Stimulated activated CD8-positive, alpha-beta memory T cell treated with anti-CD3 and anti-CD28 coated beads, Interleukin-15, amount 100 ng/mL, for 24 hours (primary cell): Measurements from ENCODE around the gene ATF4.

ENCODE experiments used
- DNase-seq: peaks from one replicate; pipeline ENCODE4 v3.0.0-alpha.2; 2020; ENCODE audit warnings: low read depth

Gene ATF4, protein sequence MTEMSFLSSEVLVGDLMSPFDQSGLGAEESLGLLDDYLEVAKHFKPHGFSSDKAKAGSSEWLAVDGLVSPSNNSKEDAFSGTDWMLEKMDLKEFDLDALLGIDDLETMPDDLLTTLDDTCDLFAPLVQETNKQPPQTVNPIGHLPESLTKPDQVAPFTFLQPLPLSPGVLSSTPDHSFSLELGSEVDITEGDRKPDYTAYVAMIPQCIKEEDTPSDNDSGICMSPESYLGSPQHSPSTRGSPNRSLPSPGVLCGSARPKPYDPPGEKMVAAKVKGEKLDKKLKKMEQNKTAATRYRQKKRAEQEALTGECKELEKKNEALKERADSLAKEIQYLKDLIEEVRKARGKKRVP

GRCh38 chr22:39520226-39521105, at the start of gene ATF4:
ATF4 (plus strand) TSS chr22:39520562; CDS start chr22:39521446, 884 bp downstream.
- DNase-seq = peak; percentile 88

DNA sequence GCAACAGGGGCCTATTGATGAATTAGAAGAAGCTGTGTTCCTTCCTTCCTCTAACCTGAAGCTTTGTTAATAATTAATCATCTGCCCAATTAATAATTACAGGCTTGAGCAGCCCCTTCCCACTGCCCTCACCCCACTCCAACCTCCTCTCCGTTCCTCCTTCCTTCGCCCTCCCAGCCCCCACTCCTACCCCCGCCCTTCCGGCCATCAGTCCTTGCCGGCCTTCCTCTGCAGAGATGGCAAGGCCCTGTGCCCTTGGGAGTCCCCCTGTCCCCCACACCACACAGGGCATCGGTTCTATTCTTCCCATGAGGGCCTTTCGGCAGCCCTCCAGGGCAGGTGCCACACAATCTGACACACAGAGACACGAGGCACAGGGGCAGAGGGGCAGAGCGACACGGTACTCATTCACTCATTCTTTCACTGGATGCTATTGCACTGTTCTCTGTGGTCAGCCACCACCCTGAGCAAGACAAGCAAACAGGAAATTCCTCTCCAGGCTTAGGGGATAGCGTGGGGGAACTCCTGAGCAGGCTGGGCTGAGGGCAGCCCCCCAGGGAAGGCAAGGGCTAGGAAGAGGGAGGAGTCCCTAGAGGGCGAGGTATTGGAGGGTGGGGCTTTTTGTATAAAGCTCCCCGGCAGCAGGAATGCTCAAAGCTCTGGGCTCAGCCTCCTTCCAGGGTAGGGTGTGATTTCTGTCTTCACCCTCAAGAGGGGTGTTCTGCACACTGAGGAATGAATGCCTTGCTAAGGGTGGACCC, 48.8 kb upstream of the ATF4 start:
- no peak for DNase-seq

DNA sequence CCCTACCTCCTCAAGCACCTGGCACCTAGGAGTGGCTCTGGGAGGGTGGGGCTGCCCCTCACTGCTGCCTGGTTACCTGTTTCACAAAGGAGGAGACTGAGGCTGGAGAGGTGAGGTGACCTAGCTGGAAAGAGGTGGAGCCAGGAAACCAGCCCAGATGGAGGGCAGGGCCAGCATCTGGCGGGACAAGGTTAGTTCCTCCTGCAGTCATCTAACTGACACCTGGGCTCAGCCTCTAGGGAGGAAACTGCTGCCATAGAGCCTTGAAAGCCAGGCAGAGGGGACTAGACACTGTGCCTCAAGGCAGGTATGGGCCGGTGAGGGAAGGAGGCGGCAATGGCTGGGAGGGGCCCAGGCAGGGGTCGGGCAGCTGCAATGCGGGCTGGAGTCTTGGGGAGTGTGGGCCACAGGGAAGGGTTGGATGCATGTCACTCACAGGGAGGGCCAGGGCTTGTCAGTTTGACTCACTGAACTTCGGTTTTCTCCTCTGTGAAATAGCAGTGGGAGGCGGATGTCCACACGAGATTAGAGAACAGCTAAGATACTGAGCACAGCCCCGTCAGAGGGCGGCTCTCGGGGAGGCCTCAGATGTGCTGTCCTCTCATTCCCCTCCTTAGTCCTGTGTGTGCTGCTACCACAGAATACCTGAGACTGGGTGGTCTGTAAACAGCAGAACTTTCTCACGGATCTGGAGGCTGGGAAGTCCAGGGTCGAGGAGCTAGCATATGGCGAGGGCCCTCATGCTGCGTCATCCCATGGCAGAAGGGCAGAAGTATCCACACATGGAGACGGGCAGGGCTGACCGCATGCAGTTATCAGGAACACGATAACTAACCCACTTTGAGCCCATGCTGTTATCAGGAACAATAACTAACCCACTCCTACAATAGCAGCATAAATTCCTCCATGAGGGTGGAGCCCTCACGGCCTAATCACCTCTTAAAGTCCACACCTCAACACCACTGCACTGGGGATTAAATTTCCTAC, 47.5 kb upstream of the ATF4 start:
- DNase-seq = no peak

- no peak for DNase-seq
Observed at GRCh38 chr22:39473851-39474250, 46.5 kb upstream of the ATF4 start.

GRCh38 chr22:39474351-39475111, 45.8 kb upstream of the ATF4 start:
- DNase-seq = no peak

DNA sequence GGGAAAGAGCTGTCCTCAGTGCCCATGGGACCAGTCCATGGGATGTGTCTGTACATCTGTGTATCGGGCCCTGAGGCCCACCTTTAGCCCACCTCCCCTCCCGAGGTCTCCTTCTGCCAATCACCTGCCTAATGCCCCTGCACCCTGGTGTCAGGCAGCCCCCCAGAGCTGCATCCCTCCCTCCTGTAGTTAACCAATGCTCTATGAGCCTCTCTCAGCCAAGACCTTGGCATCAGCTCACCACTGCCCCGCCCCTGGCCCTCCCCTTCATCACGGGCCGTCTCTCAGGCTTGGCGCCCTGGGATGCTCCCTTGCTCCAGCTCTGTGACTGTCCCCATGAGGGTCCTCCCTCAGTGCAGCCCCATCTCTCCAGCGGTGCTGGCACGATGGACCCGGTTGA, 45.0 kb upstream of the ATF4 start:
- DNase-seq = no peak

DNA sequence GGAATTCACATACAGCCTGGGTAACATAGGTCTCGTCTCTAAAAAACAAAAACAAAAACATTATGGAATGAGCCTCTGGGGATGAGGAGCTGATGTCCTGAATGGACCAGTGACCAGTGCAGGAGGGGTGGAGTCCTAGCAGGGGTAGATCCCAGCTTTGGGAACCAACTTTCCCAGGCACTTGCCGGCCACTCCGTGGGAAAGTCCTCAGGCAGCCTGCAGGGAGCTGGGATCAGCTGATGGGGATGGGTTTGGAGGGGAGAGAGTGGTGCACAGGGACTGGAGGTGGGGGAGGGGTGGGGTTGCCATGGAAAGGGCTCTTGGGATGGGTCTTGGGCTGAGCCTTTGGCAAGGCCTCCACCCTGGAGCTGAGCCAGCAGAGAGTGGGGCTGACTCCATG, 44.5 kb upstream of the ATF4 start:
- no peak for DNase-seq

DNA sequence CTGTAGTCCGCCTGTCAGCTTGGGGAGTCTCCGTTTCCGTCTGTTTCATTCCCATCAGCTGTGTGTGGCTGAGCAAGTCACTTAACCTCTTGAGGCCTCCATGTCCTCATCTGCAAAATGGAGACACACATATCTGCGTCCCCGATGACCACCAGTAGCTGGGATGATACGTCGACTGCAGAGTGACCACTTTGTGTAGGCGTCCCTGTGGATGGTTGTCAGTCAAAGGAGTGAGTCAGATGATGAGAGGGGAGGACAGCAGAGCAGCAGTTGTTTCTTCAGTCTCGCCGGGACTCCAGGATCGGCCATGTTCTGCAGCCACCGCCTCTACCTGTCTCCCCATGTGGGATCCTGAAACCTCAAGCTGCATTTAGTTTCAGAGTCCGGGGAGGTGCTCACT, 43.7 kb upstream of the ATF4 start:
- no peak for DNase-seq

DNA sequence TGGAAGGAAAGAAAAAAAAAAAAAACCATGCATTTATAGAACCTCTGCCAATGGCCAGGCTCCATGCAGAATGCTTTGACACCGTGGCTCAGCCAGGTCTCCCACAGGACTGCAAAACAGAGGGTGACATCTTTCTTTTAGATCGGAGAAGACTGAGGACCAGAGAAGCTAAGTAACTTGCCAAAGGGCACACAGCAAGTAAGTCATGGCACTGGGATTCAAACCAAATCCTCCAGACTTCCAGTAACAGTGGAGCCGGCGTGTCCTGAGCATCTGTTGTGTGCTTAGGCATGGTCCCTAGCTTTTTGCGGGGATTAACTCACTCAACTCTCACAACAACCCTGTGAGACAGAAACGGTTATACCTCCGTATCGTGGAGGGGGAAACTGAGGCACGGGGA, 42.8 kb upstream of the ATF4 start:
- DNase-seq = no peak

DNA sequence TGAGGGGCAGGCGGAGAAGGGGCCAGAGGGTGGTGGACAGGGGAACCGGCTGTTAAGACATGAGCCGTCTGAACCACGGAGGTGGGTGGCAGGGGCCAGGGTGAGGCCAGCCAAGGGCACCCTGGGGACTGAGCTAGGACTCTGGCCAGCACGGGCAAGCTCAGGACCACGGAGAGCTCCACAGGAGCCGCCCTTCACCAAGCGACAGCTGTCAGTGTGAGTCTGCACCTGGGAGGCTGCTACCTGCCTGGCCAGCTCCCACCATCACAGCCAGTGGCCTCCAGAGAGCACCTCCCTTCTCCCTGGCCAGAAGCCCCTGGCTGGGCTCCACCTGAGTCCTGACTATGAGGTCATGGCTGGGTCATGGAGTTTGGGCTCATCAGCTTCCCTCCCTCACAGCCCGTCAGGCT, 41.9 kb upstream of the ATF4 start:
- no peak for DNase-seq

DNA sequence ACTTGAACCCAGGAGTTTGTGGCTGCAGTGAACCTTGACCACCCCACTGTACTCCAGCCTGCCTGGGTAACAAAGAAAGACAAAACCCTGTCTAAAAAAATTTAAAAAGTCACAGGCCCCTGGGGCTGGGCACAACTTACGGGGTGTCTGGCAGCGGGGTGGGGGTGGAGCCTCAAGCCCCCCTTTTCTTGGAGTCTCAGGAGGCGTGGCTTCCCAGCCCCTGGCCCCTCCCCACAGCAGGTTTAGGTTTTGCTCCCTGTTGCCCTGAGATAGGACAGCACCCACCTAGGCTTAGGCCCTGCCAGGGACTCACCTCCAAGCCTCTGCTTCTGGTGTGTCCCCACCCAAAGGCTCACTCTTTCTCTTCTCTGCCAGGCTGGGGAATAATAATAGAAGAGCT, 41.1 kb upstream of the ATF4 start:
- DNase-seq = no peak

DNA sequence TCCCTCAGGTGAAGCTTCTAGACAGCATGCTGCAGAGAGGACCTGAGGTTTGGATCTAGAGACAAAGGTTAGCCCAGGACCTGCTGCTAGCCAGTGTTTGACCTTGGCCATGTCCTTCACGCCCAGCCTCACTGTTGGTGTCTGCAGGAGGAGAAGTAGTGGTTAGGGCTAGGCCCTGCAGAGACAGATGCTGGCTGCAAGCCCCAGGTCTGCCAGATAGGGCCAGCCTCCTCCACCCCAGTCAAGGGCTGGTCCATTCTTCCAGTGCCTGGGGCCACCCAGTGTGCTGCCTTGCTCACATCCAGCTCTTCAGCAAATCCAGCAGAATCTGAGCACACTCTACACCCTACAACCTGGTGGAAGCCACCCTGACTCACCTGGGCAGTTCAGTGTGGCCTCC, 39.8 kb upstream of the ATF4 start:
- no peak for DNase-seq

DNA sequence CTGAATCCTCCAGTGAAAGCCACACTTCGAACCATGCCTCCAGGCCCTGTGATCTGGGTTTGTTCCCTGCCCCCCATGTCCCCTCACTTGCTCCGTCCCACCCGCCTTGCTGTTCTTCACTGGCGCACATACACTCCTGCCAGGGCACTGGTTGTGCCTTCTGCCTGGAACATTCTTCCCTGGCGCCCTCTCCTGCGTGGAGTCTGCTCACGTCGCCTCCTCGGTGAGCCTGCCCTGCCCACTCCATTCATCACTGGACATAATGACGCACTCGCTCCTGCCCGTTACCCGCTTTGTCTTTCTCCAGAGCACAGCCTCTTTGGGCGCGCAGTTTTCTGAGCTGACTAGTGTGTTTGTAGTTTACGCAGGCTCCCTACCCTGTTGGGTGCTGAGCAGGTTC, 39.3 kb upstream of the ATF4 start:
- DNase-seq = no peak

DNA sequence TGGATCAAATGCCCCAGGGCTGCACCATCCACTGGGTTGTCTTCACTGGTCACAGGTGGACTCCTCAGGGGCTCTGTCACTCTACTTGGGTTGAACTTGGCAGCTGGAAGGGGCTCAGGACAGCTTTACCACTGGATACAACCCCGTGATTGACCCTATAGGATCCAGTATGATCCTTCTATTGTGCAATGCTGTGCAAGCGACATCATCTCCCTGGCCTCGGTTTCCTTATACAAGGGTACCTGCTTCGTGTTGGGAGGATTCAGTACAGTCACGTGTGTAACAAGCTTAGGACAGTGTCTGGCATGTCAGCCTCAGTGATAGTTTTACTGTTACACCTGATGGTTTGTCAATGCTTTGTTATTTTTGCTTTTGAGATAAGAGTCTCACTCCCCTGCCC, 38.8 kb upstream of the ATF4 start:
- no peak for DNase-seq

DNA sequence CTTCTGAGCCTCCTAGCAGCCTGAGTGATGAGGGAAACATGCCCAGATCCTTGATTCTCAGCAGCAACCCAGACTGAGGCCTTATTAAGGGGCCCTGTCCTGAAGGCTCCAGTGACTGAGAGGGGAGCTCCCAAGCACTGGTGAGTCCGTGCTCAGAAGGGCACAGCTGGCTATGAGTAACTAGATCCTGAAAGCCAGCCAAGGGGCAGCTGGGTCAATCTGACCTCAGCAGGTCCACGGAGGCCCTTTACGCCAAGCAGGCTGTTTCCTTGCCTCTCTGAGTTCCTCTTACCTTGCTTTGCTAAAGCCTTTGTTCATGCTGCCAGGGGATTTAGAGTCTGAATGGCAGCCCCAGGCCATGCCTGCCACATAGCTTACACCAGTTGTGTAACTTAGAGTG, 37.6 kb upstream of the ATF4 start:
- no peak for DNase-seq

DNA sequence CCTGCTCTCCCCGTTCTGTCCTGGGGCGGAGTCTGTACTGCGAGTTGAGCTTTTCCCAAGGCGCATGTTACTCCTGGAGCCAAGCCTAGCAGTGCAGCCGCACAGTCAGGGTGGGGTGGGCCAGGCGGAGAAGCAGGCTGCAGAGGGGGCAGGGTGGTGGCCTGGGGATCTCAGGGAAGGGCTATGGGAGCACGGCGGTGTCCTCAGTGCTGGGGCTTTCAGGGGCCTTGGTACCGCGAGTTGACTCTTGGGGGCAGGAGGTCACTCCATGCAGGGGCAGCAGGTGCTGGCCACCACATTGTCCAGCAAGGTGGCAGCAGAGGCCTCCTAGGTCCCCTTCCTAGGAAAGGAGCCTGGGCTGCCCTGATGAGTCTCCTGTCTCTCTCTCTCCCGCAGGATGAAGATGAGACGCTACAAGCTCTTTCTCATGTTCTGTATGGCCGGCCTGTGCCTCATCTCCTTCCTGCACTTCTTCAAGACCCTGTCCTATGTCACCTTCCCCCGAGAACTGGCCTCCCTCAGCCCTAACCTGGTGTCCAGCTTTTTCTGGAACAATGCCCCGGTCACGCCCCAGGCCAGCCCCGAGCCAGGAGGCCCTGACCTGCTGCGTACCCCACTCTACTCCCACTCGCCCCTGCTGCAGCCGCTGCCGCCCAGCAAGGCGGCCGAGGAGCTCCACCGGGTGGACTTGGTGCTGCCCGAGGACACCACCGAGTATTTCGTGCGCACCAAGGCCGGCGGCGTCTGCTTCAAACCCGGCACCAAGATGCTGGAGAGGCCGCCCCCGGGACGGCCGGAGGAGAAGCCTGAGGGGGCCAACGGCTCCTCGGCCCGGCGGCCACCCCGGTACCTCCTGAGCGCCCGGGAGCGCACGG, 33.2 kb upstream of the ATF4 start:
- no peak for DNase-seq

DNA sequence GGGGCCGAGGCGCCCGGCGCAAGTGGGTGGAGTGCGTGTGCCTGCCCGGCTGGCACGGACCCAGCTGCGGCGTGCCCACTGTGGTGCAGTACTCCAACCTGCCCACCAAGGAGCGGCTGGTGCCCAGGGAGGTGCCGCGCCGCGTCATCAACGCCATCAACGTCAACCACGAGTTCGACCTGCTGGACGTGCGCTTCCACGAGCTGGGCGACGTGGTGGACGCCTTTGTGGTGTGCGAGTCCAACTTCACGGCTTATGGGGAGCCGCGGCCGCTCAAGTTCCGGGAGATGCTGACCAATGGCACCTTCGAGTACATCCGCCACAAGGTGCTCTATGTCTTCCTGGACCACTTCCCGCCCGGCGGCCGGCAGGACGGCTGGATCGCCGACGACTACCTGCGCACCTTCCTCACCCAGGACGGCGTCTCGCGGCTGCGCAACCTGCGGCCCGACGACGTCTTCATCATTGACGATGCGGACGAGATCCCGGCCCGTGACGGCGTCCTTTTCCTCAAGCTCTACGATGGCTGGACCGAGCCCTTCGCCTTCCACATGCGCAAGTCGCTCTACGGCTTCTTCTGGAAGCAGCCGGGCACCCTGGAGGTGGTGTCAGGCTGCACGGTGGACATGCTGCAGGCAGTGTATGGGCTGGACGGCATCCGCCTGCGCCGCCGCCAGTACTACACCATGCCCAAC, 32.4 kb upstream of the ATF4 start:
- no peak for DNase-seq

- DNase-seq = no peak
Observed at GRCh38 chr22:39488563-39489083, 31.7 kb upstream of the ATF4 start.
